HG02938 (cell line): ENCODE results near the gene ZNF236.

Source experiments
- ATAC-seq: cut with Tn5 transposase; IDR thresholded peaks from one replicate; pipeline ENCODE4 v1.9.1; 2021; ENCODE audit warnings: mild to moderate bottlenecking, moderate library complexity; ENCODE audit not compliant: unreplicated experiment

Gene ZNF236

DNA sequence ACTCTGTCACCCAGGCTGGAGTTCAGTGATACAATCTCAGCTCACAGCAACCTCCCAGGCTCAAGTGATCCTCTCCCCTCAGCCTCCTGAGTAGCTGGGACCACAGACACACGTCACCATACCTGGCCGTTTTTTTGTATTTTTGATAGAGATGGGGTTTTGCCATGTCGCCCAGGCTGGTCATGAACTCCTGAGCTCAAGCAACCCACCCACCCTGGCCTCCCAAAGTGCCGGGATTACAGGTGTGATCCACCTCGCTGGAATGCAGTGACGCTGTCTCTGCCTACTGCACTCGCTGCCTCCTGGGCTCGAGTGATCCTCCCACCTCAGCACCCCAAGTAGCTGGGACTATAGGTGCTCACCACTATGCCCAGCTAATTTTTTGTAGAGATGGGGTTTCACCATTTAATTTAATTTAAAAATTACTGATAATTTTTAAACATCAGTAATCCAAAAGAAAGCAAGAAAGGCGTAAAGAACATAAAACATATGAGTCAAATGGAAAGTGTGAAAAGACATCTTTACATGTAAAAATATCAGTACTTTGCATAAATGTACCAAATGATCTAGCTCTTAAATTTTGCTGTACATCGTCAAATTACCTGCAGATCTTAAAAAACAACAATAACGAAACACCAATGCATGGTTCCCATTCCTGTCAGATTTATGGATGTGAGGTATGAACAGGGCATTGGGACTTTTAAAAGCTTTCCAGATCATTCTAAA, 2.8 kb upstream of the ZNF236 start:
- no peak for ATAC-seq

DNA sequence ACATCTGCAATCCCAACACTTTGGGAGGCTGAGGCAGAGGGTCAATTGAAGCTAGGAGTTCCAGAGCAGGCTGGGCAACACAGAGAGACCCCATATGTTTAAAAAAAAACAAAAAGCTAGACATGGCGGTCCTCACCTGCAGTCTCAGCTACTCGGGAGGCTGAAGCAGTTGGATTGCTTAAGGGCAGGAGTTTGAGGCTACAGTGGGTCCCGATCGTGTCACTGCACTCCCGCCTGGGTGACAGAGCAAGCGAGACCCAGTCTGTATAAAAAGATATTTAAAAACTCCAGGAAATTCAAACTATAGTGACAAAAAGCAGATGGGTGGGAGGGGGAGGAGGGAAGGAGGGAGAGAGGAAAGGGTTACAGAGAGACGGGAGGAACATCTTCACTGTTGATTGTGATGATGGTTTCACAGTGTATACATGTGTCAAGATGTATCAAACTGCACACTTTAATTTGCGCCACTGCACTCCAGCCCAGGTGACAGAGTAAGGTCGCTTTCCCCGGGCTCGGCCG, 942 bp upstream of the ZNF236 start:
- ATAC-seq: no peak

DNA sequence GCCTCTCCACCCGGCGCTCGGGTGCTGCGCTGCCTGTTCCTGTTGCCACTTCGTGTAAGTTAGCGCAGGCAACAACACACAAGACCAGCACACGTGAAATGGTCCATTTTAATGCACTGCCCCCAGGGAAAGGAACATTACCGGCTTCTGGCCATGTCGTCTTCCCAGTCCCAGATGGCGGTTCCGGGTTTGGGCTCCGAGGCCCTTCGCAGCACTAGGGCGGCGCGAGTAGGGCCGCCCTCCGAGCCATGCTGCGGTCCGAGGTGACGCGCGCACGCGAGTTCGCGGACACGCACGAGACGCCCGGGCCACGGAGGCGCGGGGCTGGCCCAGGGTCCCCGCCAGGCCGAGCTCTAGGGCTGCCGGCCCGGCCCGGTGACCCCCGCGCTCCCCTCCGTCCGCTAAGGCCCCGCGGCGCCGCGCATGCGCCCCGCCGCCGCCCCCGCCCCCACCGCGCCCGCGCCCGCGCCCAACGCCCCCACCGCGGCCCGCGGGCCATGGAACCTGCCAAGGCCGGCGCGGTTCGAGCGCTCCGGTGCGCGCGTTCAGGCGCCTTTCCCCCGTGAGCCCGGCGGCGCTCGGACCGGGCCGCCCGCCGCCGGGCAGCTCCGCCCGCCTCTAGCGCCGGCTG, 367 bp upstream of the ZNF236 start:
- ATAC-seq: peak; percentile 42

DNA sequence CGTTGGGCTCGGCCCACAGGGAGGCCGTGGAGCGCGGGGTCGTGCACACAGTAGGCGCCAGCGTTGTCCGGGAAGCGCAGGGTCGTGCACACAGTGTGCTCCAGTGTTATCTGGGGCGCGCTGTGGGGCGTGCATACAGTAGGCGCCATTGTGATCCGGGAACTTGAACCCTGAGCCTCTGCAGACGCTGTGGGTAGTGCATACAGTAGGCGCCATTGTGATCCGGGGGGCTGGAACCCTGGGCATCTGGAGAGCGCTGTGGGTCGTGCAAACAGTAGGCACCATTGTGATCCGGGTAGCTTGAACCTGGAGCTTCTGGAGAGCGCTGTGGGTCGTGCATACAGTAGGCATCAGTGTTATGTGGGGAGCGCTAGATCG, 793 bp downstream of the ZNF236 start:
- no peak for ATAC-seq

DNA sequence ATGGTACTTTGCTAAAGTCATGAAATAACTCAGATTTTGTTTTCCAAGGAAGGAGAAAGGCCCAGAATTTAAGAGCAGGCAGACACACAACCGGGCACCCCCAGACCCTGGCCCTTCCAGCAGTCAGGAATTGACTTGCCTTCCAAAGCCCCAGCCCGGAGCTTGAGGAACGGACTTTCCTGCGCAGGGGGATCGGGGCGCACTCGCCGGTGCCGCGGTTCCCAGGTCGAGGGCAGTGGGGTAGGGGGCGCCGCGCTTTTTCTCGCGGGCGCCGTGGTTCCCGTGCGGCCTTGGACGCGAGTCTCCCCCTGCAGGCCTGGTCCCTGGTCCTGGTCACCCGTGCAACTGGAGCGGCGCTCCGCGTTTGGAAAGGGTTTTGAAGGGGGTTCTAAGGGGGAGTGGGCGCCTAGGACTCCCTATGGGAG, 1.2 kb downstream of the ZNF236 start:
- ATAC-seq: no peak

DNA sequence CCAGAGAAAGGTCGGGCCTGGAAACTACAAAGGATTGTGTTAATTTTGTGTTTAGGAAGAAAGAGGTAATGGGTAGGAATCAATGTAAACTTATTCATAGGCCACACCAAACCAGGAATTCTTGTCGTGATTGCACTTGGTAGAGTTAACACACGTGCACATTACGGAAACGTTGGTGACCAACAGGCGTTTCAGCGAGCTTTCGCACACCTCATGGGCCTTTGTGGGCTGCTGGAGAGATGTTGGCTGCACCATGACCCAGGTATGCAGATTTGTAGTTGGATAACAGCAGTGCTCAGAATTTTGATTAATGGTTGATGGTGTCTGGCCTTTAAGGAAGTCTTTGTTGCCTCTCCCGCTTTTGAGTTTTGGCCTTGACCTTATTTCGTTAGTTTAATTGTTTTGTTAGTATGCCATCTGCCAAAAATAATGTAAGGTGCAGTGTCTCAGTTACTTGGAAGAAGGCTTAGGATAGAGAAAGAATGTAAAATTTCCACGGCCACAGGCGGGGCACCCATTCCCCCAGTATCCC, 1.9 kb downstream of the ZNF236 start:
- no peak for ATAC-seq

DNA sequence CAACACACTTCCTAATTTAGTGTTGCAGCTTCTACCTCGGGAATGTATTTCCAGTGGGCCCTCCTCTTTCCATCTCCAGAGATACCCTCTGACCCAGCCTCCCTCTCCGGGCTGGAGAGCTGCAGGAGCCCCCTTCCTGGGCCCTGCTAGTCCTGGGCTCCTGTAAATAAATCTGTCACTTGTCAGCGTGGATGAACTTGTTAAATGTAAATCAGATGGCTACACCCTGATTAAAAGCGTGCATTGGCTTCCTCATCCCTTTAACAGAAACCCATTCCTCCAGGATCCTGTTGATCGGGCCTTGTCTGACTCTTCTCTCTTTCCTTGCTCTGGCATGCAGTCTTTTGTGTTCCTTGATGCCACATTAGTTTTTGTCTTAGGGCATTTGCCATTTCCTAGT, 2.4 kb downstream of the ZNF236 start:
- ATAC-seq: no peak

DNA sequence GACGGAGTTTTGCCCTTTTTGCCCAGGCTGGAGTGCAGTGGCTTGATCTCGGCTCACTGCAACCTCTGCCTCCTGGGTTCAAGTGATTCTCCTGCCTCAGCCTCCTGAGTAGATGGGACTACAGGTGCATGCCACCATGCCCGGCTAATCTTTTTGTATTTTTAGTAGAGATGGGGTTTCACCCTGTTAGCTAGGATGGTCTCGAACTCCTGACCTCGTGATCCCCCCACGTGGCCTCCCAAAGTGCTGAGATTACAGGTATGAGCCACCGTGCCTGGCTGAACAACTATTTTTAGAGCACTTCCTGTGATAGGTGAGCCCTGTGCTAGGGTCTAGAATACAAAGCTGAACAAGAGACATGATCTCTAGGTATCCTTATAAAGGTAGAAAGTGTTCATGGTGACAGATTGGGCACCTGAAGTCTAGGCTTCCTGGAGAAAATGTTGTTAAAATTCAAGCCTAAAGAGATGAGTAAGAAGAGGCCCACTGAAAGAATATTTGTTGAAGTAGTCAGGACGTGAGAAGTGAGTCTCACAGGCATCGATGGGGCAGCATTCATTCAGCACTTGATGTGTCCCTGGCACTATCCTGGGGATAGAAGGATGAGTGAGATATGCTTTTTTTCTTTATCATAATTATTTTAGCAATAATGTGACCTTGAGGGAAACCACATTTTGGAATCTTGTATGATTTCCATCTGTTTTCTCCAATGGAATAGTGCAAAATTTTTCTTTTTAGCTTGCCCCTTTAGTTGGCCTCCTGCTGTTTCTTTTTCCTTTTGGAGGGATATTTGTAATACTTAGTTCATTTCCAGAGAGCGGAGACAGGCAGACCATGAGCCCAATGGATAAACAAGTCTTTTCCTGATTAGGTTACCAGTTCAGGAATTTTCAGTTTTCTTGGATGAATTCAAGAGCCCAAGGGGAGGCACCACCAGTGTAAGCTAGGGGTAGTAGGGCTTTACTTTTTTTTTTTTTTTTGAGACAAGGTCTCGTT, 5.1 kb downstream of the ZNF236 start:
- no peak for ATAC-seq

DNA sequence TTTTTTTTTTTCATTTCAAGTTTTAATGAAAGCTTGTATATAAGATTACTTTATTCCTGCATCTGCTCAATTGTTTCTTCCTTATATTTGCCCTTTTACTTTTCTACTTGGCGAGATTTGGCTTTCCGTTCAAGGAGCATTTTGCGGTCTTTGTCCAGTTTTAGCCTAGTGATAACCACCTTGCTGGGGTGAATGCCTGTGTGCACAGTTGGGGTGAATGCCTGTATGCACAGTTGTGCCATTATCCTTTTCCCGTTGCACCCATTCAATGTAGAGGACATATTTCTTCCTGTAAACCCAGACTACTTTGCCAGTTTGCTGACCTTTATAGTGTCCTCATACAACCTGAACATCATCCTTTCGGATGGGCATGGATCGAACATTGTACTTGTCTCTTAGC, 12.0 kb downstream of the ZNF236 start:
- ATAC-seq: no peak

DNA sequence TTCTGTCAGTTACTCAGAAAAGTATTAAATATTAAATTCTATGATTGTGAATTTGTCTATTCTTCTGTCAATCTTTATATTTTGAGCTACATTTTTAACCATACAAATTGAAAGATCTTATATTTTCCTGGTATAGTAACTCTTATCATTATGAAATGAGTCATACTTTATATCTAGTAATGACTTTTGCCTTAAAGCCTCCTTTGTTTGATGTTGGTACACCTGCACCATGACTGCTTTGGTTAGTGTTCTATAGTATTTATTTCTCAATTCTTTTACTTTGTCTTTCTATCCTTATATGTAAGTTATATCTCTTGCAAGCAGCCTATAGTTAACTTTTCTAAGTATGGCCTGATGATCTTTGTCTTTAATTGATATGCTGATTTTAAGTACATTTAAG, 13.0 kb downstream of the ZNF236 start:
- no peak for ATAC-seq

DNA sequence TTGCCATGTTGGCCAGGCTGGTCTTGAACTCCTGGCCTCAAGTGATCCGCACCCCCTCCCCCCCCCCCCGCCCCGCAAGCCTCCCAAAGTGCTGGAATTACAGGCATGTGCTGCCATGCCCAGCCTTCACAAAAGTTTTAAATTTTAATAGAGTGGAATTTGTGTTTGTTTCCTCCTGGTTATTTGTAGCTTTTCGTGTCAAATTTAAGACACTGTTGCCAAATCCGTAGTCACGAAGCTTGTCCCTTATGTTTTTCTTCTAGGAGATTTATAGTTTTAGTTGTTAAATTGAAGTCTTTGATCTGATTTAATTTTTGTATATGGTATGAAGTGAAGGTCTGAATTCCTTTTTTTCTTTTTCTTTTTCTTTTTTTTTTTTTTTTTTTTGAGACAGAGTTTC, 14.7 kb downstream of the ZNF236 start:
- ATAC-seq: no peak

DNA sequence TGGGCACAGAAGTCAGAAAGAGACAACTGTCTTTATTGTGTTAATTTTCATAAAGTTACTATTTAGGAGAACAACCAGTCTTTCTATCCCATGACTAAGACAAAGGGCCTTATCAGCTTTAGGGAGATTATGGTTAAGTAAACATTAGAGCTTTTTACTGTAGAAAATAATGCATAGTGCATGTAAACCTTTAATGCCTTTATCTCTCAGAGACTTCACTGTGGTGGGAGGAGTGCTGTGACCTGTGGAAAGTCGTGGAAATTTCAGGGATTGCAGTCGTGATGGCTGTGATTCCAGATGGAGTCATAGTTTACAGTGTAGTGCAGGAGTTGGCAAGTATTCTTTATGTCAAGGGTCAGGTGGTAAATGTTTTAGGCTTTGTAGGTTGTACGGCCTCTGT, 15.8 kb downstream of the ZNF236 start:
- ATAC-seq: no peak

DNA sequence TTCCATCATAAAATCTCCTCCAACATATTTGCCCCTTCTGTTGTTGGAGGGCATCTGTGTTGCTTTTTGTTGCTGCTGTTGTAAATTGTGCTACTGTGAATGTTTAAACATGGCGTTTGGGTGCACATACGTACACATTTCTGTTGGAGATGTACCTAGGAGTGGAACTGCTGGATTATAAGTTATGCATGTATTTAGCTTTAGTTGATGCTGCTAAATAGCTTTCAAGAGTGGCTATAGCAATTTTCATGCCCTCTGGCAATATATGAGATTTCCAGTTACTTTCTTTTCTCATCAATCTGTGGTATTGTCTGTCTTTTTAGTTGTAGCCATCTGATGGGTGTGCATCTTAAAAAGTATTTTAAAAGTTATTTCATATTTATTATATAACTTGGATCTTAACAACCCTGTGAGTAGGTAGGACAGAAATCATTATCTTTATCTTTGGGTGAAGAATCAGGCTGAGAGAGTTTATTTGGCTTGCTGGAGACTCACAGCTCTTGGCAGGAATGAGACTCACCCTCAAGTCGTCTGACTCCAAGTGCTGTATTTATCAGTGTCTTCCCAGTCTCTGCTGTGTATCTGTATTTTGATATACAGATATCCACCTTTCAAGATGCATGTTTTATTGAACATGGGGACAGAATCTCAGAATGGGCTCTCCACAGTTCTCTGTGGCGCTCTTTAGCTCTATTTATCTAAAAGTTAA, 16.9 kb downstream of the ZNF236 start:
- no peak for ATAC-seq

DNA sequence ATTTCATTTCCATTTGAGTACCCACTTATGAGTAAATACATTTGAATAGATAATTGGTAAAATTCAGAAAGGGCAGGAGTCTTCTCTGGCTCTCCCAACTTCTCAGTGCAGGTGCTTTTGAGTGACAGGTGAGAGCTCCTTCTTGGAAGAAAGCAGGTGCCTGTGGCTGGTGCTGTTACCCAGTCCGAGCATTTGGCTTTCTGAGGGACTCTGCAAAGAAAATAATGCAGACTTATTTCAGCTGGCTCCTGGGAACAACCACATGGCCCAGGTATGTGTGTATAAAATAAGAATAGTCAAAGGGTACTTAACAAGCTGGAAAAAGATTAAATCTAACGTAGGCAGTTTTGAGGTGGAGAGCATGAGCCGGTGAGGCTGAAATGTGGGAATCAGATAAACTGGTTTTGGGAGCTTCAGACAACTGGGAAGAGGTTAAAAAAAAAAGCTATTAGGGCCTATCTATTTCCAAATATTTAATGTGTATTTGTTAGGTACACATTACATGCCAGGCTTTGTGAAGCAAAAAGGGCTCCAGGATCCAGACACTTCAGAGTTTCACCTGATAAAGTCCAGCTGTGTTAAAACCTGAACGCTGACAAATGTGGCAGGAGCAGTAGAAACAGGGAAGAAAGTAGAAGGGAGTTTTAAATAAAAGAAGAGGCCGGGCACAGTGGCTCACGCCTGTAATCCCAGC, 20.6 kb downstream of the ZNF236 start:
- no peak for ATAC-seq

DNA sequence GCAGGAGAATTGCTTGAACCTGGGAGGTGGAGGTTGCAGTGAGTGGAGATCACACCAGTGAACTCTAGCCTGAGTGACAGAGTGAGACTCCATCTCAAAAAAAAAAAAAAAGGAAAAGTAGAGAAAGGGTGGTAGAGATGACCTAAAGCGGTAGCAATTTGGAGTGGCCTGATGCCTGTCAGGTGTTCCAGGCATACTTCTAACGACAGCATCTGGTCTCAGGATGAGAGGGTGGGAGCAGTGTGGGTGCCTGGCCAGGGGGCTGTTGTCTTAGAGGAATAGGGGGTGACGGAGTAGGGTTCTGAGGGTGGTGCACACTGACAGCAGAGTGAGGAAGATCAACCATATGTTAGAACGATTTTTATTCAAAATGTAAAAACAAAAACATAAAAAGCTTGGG, 21.8 kb downstream of the ZNF236 start:
- ATAC-seq: no peak

DNA sequence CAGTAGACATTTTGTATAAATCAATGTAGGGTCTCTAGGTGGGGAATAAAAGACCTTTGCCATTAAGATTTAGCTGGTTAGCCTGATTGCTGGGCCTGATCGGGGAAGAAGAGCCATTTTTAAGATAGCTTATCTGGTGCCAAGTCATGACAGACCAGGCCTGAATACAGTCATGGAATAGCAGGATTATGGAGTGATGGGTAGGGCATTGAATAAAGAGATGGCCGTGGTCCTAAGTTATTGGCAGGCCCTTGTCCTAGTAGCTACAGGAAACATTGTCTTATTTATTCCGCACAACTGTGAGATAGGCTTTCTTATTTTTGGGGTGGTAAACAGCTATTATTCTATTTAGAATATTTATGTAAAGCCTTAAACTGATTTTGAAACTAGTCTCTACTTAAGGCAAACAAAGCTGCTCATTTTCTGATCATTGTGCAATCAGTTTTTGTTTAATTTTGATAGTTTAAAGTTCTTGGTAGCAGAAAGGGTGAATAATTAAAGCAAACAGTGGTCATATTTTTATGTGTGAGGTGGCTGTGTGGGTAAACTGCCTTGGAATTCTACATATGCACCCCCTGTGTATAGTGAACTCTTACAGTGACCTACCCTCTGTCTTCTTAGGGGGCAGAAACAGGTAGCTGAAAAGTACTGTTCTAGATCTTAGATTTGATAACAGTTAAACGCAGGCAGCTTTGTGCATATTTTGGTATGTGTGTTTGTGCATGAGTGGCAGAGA, 22.6 kb downstream of the ZNF236 start:
- ATAC-seq: no peak

DNA sequence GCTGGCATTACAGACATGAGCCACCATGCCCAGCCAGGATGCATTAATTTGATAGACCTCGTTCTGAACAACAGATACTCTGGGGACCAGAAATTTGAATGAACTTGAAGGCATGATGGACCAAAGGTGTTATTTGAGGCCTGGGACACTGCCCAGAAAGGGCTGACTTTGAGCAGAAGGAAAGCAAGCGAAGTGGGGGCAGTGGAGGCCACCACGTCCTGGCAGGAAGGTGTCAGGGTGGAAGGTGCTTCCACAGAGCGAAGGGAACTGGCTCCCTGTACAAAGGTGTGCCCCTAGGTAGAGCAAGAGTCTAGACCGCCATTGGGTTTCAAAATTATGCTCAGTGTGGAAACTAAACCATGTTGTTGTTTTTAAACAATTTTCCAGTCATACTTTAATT, 23.9 kb downstream of the ZNF236 start:
- ATAC-seq: no peak

DNA sequence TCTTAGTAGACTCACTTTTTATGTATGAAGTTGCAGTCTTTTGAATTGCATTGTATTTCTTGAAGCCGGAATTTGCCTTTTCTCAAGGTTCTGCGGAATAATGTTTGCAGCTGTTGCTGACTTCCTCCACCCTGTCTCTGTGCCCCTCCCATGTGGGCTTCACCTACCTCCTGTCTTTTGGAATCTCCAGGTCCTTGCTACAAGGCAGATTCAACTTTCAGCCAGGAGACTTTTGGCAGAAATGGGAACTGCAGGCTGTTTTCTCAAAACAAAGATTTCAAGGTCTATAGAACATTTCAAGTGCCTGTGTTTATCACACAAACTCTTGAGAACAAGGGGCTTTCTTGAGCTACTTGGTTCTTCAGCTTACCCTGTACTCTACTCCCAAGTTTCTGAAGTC, 25.6 kb downstream of the ZNF236 start:
- ATAC-seq: no peak

DNA sequence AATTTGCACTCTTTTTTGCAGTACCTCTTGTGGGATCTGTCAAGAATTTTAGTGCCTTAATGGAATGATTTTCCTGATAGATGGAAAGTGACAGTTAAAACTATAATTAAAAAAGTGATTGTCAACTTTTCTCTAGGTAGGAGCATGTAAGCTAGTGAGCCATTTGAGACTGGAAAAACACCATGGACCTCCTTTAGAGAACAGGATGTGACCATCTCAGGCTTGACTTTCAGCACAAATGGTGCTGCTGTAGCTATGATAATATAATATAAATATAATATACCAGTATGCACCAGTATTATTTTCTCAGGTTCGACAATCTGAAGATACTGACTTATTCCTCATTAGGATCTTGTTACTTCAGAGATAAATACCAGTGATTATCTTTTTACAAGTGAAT, 27.8 kb downstream of the ZNF236 start:
- no peak for ATAC-seq
